WTC11 (cell line): ENCODE measurements around the gene ANTKMT.

Experiments
- ATF1 ChIP-seq: sonication (generic); formaldehyde crosslinking; IDR thresholded peaks from 2 replicates; pipeline ENCODE4 v1.8.1; 2023; ENCODE audit warnings: mild to moderate bottlenecking, moderate library complexity, missing genetic modification reagents
- FOXP1 ChIP-seq: sonication (generic); formaldehyde crosslinking; IDR thresholded peaks from 2 replicates; pipeline ENCODE4 v1.8.0; 2022; ENCODE audit warnings: missing genetic modification reagents, mild to moderate bottlenecking, moderate library complexity, borderline replicate concordance
- GTF2I ChIP-seq: fragments of 250-450 bp; sonication (Bioruptor Pico); conservative IDR thresholded peaks from 2 replicates; pipeline ENCODE4 v1.4.0; 2021; ENCODE audit warnings: mild to moderate bottlenecking
- TF ChIP-seq, protein P1 (sequence below): fragments of 200-600 bp; IDR thresholded peaks from 2 replicates; pipeline ENCODE4 v1.8.0; 2022; ENCODE audit warnings: antibody characterized with exemption
- TF ChIP-seq, protein P2 (sequence below): sonication (generic); formaldehyde crosslinking; IDR thresholded peaks from 2 replicates; pipeline ENCODE4 v1.8.0; 2022; ENCODE audit warnings: mild to moderate bottlenecking, missing genetic modification reagents

DNA sequence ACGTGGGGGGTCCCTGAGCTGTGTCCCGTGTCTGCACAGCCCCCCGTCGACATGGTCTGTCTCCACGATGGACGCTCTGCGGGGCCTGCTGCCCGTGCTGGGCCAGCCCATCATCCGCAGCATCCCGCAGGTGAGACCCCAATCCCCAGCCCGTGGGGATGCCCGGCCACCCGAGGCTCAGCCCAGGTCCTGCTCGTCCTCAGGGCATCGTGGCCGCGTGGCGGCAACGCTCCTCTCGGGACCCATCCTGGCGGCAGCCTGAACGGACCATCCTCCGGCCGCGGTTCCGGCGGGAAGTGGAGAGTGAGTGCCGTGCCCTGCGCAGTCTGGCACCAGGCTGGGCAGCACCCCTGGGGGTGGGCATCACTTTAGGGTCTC, 44.5 kb downstream of the ANTKMT start:
- TF ChIP-seq, protein P1, sequence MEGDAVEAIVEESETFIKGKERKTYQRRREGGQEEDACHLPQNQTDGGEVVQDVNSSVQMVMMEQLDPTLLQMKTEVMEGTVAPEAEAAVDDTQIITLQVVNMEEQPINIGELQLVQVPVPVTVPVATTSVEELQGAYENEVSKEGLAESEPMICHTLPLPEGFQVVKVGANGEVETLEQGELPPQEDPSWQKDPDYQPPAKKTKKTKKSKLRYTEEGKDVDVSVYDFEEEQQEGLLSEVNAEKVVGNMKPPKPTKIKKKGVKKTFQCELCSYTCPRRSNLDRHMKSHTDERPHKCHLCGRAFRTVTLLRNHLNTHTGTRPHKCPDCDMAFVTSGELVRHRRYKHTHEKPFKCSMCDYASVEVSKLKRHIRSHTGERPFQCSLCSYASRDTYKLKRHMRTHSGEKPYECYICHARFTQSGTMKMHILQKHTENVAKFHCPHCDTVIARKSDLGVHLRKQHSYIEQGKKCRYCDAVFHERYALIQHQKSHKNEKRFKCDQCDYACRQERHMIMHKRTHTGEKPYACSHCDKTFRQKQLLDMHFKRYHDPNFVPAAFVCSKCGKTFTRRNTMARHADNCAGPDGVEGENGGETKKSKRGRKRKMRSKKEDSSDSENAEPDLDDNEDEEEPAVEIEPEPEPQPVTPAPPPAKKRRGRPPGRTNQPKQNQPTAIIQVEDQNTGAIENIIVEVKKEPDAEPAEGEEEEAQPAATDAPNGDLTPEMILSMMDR, result no peak
- no peak for TF ChIP-seq ATF1 (CRISPR knock-in tag)
- TF ChIP-seq FOXP1, result no peak
- TF ChIP-seq, protein P2, sequence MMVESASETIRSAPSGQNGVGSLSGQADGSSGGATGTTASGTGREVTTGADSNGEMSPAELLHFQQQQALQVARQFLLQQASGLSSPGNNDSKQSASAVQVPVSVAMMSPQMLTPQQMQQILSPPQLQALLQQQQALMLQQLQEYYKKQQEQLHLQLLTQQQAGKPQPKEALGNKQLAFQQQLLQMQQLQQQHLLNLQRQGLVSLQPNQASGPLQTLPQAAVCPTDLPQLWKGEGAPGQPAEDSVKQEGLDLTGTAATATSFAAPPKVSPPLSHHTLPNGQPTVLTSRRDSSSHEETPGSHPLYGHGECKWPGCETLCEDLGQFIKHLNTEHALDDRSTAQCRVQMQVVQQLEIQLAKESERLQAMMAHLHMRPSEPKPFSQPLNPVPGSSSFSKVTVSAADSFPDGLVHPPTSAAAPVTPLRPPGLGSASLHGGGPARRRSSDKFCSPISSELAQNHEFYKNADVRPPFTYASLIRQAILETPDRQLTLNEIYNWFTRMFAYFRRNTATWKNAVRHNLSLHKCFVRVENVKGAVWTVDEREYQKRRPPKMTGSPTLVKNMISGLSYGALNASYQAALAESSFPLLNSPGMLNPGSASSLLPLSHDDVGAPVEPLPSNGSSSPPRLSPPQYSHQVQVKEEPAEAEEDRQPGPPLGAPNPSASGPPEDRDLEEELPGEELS (CRISPR knock-in tag), result no peak
- TF ChIP-seq GTF2I, result no peak
